Urinary bladder (tissue), 4 donors: Measurements from ENCODE around the gene RRP1. TPM values are rescaled to one million over a fixed set of nuclear protein-coding genes. Genes with fewer than 3 reads are reported as not detected.
"Not testable (repeated sequence)": the region's sequence is repeated elsewhere in the genome, so short reads cannot be mapped to it uniquely, and the experiment has no call there.

Experiments used
- DNase-seq: peaks from one replicate; pipeline ENCODE4 v3.0.0-alpha.2; 2015; ENCODE audit errors: extremely low spot score
- H3K27ac ChIP-seq: one replicate; pipeline ENCODE4 v1.5.1; 2013; ENCODE audit warnings: low read depth, mild to moderate bottlenecking, moderate library complexity
- H3K36me3 ChIP-seq: one replicate; pipeline ENCODE4 v1.6.1; 2013; ENCODE audit warnings: mild to moderate bottlenecking, moderate library complexity; ENCODE audit not compliant: insufficient read depth
- H3K4me1 ChIP-seq: one replicate; pipeline ENCODE4 v1.6.1; 2013; ENCODE audit warnings: mild to moderate bottlenecking, moderate library complexity; ENCODE audit not compliant: insufficient read depth
- H3K4me3 ChIP-seq: one replicate; pipeline ENCODE4 v1.5.1; 2013; ENCODE audit warnings: low read depth, low read length
- WGBS: extraction: QIAGEN DNeasy Blood & Tissue Kit; methylation state at CpG from one replicate; pipeline ENCODE4 v1.1.7; 2013; 5-methylcytosine and 5-hydroxymethylcytosine counted together
- polyA plus RNA-seq: library from polyadenylated mRNA; stranded (reverse); fragments of 200-250 nt; gene quantifications from one replicate; pipeline ENCODE4 v1.2.3, GENCODE V29; 2013
- total RNA-seq: library from RNA; depleted of rRNA; stranded (reverse); fragments of >200 nt; gene quantifications from one replicate; pipeline ENCODE4 v1.2.3, GENCODE V29; 2014
- donor health status: healthy with polysubstance abuse.
- donor health status: healthy.

The RRP1 gene
- total and polyA plus RNA-seq, 2 donors, result 11.6 to 12.3 TPM

DNA sequence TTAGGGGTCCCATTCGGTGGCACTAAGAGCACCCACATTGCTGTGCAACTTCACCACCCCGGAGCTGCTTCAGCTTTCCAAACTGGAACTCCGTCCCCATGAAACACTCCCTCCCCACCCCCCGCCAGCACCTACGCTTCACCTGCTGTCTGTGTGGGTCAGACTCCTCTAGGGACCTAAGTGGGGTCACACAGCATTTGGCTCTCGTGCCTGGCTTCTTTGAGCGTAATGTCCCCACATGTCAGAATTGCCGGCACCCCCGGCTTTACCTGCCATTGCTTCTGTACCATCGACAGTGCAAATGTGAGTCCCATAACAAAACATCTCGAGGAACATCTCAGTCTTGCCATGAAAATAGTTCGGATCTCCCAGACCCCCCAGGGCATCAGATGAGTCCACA is 39.8 kb downstream of the RRP1 start:
- Histone ChIP-seq H3K27ac (no peak overlapping the region), H3K4me3 (no peak overlapping the region), H3K36me3 (no peaks in the 10 kb centered on the region), H3K4me1 (no peaks in the 10 kb centered on the region)
- WGBS, result 82% methylated on average over 12 of the region's 12 CpGs
- DNase-seq, result no peak

DNA sequence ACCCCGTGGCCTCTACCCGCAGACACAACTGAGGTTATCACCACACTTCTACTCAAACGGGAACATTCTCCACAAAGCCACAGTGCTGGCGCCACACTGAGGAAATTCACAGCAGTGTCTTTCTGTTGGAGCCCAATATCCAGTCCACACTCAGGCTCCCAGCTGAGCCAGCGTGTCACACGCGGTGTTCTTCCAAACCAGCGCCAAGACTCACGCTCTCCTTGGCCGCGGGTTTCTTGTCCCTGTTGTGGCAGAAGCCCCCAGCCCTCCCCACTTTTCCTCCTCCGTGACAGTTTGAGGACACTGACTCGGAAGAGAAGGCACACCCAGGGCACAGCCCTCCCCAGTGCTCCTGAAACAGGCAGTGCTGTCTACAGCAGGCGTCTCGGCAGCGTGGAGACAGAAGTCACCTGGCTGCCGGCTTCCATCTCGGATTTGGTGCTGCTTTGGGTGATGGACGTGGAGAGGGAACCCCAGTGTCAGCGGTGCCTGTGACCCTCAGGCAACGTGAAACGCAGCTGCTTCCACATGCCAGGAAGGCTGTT is 40.3 kb downstream of the RRP1 start:
- Histone ChIP-seq H3K4me3 (no peak overlapping the region), H3K36me3 (no peaks in the 10 kb centered on the region), H3K4me1 (no peaks in the 10 kb centered on the region), H3K27ac (no peak overlapping the region)
- no peak for DNase-seq
- 73% methylated on average over 22 of the region's 22 CpGs for WGBS

DNA sequence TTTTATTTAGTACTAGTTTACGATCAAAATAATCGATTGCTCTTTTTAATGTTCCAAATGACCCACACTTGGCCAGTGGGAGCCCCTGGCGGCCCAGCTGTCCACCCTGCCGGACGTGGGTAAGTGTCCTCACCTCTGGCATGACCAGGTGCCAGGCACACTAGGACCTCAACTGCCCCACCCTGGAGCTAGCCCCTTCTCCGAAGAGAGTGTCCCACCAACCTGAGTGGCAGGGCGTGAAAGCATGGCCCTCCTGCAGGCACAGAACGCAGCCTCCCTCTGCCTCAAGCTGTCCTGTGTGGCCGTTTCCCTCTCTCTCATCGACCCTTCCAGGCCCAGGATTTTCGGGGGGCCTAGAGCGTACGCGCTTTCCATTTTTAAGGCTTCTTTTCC is 42.8 kb downstream of the RRP1 start:
- Histone ChIP-seq H3K4me3 (no peak overlapping the region), H3K4me1 (no peaks in the 10 kb centered on the region), H3K36me3 (no peaks in the 10 kb centered on the region), H3K27ac (no peak overlapping the region)
- 94% methylated on average over 14 of the region's 14 CpGs for WGBS
- DNase-seq, result no peak

DNA sequence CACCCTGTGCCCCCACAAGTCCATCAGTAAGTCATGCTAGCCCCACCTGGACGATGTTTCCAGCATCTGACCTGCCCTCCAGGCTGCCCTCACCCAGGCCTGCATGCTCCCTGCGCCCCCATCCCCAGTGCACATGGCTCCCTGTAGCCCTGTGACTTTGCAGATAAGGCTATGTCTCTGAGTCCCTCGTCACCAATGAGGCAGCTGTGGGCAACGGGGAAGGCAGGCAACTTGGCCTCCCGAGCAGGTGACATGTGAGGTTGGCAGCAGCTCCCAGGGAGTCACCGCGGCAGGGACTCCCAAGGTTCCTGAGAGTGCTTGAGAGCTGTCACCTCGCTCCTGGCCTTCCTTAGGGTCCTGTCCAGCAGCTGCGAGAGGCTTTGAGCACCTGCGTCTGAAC is 43.3 kb downstream of the RRP1 start:
- 88% methylated on average over 10 of the region's 10 CpGs for WGBS
- H3K4me1 ChIP-seq, result no peaks in the 10 kb centered on the region
- no peaks in the 10 kb centered on the region for H3K36me3 ChIP-seq
- no peak for DNase-seq
- H3K4me3 ChIP-seq, result no peak overlapping the region
- no peak overlapping the region for H3K27ac ChIP-seq

DNA sequence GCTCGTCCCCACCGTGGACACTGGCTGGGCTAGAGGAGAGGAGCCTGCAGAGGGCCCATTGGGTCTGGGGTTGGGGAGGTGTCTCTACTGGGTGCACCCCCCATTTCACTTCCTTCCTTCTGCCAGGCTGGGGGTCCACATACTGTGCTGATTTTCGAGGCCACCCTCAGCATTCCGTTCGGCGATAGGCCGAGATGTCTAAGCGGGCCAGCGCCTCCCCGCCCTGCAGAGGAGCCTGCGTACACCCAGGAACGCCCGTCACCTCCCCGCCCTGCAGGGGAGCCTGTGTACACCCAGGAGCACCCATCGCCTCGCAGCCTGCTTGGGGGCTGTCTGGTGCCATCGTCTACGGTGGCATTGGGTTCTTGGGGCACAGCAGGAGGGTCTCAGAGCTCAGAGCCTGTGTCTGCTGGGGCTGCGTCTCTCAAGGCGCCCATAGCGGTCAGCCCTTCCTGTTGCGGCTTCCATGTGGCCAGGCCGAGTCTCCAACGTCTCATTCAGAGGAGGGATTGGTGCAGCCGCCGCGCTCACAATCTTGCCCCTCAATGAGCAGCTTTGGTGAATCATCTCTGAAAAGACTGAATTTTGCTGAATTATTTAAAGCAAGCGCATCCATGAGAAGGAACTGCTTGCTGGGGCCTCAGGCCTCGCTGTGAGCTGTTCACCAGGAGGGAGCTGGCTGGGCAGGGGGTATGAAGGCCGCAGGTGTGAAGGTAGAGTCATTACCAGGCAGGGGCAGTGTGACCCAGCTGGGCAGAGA is 44.9 kb downstream of the RRP1 start:
- no peak overlapping the region for H3K4me3 ChIP-seq
- H3K4me1 ChIP-seq, result no peaks in the 10 kb centered on the region
- H3K27ac ChIP-seq, result no peak overlapping the region
- no peak for DNase-seq
- no peaks in the 10 kb centered on the region for H3K36me3 ChIP-seq
- 87% methylated on average over 30 of the region's 30 CpGs for WGBS

DNA sequence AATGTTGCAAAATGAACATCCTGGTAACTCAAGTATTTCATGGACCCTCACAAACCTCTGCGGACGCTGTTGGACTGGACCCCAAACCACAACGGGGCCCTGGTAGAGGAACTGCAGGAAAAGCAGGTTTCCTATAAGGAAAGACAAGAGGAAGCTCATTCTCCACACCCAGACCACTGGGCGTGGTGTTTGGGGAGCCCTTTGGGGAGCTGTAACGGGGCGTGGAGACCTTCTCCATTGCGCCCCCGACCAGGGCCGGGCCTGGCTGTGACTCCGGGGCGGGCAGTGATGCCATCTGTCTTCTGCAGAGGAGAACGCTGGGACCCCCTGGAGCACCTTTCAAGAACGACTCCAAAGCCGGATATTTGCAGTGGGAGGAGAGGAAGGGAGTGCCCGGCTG is 45.7 kb downstream of the RRP1 start:
- WGBS, result 58% methylated on average over 15 of the region's 15 CpGs
- no peaks in the 10 kb centered on the region for H3K36me3 ChIP-seq
- no peak overlapping the region for H3K4me3 ChIP-seq
- no peak for DNase-seq
- H3K4me1 ChIP-seq, result no peaks in the 10 kb centered on the region
- H3K27ac ChIP-seq, result no peak overlapping the region

DNA sequence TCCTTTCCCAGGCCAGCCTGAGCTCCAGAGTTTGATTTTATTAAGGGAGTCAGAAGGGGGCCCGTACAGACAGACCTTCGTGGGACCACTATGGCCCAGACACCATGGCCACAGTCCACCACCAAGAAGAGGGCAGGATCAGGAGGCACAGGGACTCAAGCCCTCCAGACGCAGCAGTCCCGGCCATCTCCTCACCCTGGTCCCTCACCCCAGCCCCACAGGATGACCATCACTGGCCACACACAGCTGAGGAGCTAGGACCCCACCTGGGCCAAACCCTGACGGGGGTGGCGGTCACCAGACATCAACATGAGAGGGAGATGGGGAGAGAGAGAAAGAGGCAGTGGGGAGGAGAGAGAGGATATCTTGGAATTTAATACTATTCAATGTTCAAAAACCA is 46.5 kb downstream of the RRP1 start:
- no peak for DNase-seq
- H3K4me3 ChIP-seq, result no peak overlapping the region
- WGBS, result 85% methylated on average over 6 of the region's 6 CpGs

DNA sequence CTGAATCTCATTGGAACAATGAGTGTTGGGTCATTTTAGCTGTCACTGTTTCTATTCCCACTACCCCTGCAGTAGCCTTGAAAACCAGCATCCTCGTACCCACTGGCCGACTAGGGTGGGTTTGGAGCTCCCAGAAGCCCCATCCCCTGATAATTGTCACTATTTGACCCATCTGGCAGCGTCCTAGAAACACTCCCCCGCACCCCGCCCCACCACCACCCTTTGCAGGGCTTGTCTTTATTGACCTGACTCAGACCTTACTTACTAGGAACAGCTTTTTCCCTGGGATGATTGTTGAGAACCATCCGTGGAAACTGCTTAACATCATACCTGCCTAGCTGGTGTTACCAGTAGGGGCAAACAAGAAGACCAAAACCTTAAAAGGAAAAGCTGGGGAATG is 47.2 kb downstream of the RRP1 start:
- Histone ChIP-seq H3K4me3 (no peak overlapping the region), H3K4me1 (no peaks in the 10 kb centered on the region), H3K36me3 (no peaks in the 10 kb centered on the region), H3K27ac (no peak overlapping the region)
- 84% methylated on average over 6 of the region's 6 CpGs for WGBS
- DNase-seq, result no peak

More for the DNA sequence above, 46.5 kb downstream of the RRP1 start:
- Histone ChIP-seq H3K4me1 (no peaks in the 10 kb centered on the region), H3K36me3 (no peaks in the 10 kb centered on the region), H3K27ac (no peak overlapping the region)

DNA sequence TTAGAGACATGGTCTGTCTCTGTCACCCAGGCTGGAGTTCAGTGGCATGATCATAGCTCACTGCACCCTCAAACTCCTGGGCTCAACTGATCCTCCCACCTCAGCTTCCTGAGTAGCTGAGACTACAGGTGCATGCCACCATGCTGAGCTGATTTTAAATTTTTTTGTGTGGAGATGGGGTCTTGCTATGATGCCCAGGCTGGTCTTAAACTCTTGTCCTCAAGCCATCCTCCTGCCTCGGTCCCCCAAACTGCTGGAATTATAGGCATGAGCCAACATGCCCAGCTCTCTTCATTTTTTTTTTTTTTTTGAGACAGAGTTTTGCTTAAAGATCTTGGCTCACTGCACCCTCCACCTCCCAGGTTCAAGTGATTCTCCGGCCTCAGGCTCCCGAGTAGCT is 50.9 kb downstream of the RRP1 start:
- 93% methylated on average over 3 of the region's 3 CpGs for WGBS
- no peaks in the 10 kb centered on the region for H3K36me3 ChIP-seq
- DNase-seq, result no peak
- no peak overlapping the region for H3K4me3 ChIP-seq
- H3K4me1 ChIP-seq, result no peaks in the 10 kb centered on the region
- H3K27ac ChIP-seq, result no peak overlapping the region

DNA sequence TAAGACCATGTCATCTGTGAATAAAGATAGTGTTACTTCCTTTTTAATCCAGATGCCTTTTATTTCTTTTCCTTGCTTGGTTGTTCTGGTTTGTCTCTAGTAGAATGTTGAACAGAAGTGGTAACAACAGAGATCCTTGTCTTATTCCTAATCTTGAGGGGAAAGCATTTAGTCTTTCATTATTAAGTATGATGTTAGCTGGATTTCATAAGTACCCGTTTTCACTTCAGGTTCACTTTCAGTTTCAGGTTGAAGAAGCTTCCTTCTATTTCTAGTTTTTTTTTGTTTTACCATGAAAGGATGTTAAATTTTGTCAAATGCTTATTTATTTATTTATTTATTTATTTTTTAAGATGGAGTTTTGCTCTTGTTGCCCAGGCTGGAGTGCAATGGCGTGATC is 53.4 kb downstream of the RRP1 start:
- no peaks in the 10 kb centered on the region for H3K4me1 ChIP-seq
- H3K27ac ChIP-seq, result no peak overlapping the region
- no peak for DNase-seq
- WGBS, result 84% methylated on average over 2 of the region's 2 CpGs
- H3K36me3 ChIP-seq, result no peaks in the 10 kb centered on the region
- H3K4me3 ChIP-seq, result no peak overlapping the region

DNA sequence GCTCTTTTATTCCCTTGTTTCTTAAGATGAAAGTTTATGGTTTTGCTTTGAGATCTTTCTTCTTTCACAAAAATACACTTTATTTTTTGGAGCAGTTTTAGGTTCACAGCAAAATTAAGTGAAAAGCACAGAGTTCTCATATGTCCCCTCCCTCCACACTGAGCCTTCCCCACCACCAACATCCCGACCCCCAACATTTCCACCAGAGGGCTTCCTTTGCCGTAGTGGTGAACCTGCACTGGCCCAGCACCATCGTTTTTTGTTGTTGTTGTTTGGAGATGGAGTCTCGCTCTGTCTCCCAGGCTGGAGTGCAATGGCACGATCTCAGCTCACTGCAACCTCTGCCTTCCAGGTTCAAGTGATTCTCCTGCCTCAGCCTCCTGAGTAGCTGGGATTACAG is 55.5 kb downstream of the RRP1 start:
- not testable (repeated sequence) for H3K36me3 ChIP-seq, H3K4me1 ChIP-seq, H3K27ac ChIP-seq, DNase-seq, H3K4me3 ChIP-seq
- 66% methylated on average over 5 of the region's 5 CpGs for WGBS

DNA sequence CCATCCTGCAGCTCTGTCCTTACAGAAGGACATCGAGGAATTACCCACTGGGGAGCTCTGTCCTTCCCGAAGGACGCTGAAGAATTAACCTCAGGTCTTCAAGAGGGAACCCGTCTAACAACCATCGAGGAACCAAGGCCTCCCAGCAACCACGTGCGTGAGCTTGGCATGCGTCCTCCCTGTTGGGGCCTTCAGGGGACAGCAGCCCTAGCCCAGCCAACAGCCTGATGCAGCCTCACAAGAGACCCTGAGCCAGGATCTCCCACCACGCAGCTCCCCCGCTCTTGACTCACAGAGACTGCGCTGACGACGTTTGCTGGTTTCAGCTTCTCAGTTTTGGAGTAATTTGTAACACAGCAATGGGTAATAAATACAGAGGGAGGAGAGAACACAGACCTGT is 56.0 kb downstream of the RRP1 start:
- no peak overlapping the region for H3K4me3 ChIP-seq
- no peak overlapping the region for H3K27ac ChIP-seq
- DNase-seq, result no peak
- 88% methylated on average over 13 of the region's 13 CpGs for WGBS
- H3K4me1 ChIP-seq, result no peaks in the 10 kb centered on the region
- no peaks in the 10 kb centered on the region for H3K36me3 ChIP-seq

DNA sequence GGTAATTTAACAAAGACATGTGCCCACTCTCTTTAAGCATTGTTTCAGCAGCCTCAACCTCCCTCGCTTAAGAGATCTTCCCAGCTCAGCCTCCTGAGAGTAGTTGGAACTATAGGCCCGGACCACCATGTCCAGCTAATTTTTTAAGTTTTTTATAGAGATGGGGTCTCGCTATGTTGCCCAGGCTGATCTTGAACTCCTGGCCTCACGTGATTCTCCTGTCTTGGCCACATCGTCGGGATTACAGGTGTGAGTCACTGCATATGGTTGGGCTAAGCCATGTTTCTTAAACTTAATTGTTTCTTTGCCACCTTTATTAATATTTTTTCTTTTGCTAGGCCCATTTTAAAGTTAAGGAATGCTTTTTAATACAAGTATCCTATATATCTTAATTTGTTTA is 57.1 kb downstream of the RRP1 start:
- no peaks in the 10 kb centered on the region for H3K4me1 ChIP-seq
- WGBS, result 87% methylated on average over 6 of the region's 6 CpGs
- no peak overlapping the region for H3K27ac ChIP-seq
- DNase-seq, result no peak
- no peak overlapping the region for H3K4me3 ChIP-seq
- H3K36me3 ChIP-seq, result no peaks in the 10 kb centered on the region

DNA sequence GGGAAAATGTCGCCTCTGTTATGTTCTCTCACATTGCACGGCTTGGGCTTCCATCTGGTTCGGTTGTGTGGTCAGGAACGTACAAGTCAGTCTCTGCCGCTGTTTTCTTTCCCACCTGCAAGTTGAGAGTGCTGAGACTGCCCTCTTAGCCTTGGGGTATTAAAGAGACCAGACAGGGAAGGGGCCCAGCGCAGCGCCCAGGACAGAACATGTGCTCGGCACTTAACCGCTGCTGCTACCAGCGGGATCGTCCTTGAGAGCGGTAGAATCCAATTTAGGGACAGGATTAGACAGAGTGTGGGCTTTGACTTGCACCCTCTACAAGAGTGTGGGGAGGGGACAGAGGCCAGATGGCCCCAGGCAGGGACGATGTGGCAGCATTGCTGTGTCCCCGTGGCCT is 57.9 kb downstream of the RRP1 start:
- no peak for DNase-seq
- WGBS, result 85% methylated on average over 14 of the region's 14 CpGs

More for the DNA sequence above, 57.9 kb downstream of the RRP1 start:
- Histone ChIP-seq H3K36me3 (no peaks in the 10 kb centered on the region), H3K4me3 (no peak overlapping the region), H3K27ac (no peak overlapping the region), H3K4me1 (no peaks in the 10 kb centered on the region)
